HCT116 (cell line): ENCODE data around the gene SRSF7.

ENCODE experiments used
- CTCF ChIP-seq, 3 experiments: fragments of 200-600 bp in 1 of 3; sonication (generic) in 1 of 3; IDR thresholded peaks in 2 of 3; conservative IDR thresholded peaks in 1 of 3; 2 replicates each; pipeline ENCODE4 v1.5.1; 2012 to 2017; ENCODE audit warnings: low read depth in 2 of 3, low read length in 2 of 3, antibody characterized with exemption in 1 of 3, borderline replicate concordance in 1 of 3, control low read depth in 1 of 3, mild to moderate bottlenecking in 1 of 3, mixed read lengths in 1 of 3, mixed run types in 1 of 3, moderate library complexity in 1 of 3; ENCODE audit not compliant: insufficient read depth in 1 of 3
- POLR2A ChIP-seq: IDR thresholded peaks from 2 replicates; pipeline ENCODE4 v1.7.0; 2011; ENCODE audit warnings: borderline replicate concordance; ENCODE audit not compliant: insufficient read depth, insufficient read length; ENCODE audit errors: extremely low read depth
- POLR2AphosphoS5 ChIP-seq: IDR thresholded peaks from 2 replicates; pipeline ENCODE4 v1.6.1; 2011; ENCODE audit warnings: mild to moderate bottlenecking, low read depth, low read length, moderate library complexity
- ZBTB33 ChIP-seq: IDR thresholded peaks from 2 replicates; pipeline ENCODE4 v1.6.1; 2011; ENCODE audit warnings: mild to moderate bottlenecking, low read length, moderate library complexity; ENCODE audit not compliant: insufficient replicate concordance; ENCODE audit errors: extremely low read depth

- no peak for TF ChIP-seq ZBTB33
- no peak for TF ChIP-seq POLR2AphosphoS5
- TF ChIP-seq CTCF (IDR thresholded peaks at IDR 0.05 in 2 of 3, conservative IDR thresholded peaks at IDR 0.05 in 1 of 3; ENCODE audit: borderline replicate concordance in 1 of 3, insufficient read depth in 1 of 3, low read depth in 2 of 3, low read length in 2 of 3), result no peak
- no peak for TF ChIP-seq POLR2A
Measured at GRCh38 chr2:38794235-38794946, 43.2 kb upstream of the SRSF7 start.
